SK-N-SH treated with all-trans-retinoic acid at 6 μM for 48 hours (cell line): ENCODE measurements around the gene CPXM2.

Experiments
- ARNTL ChIP-seq: fragments of 450-650 bp; formaldehyde crosslinking; IDR thresholded peaks from 2 replicates; pipeline ENCODE4 v1.5.0; 2020; ENCODE audit warnings: low read depth, mild to moderate bottlenecking, moderate library complexity, borderline replicate concordance
- GLIS3 ChIP-seq: fragments of 250-450 bp; sonication (Bioruptor Pico); IDR thresholded peaks from 2 replicates; pipeline ENCODE4 v1.5.0; 2020; ENCODE audit warnings: mild to moderate bottlenecking, moderate library complexity

GRCh38 chr10:123855008-123855684, 36.5 kb downstream of the CPXM2 start:
- no peak for TF ChIP-seq ARNTL (CRISPR knock-in tag)
- TF ChIP-seq GLIS3 (CRISPR knock-in tag) = no peak
